ENCODE data around the gene PXMP4.

PXMP4 gene

DNA sequence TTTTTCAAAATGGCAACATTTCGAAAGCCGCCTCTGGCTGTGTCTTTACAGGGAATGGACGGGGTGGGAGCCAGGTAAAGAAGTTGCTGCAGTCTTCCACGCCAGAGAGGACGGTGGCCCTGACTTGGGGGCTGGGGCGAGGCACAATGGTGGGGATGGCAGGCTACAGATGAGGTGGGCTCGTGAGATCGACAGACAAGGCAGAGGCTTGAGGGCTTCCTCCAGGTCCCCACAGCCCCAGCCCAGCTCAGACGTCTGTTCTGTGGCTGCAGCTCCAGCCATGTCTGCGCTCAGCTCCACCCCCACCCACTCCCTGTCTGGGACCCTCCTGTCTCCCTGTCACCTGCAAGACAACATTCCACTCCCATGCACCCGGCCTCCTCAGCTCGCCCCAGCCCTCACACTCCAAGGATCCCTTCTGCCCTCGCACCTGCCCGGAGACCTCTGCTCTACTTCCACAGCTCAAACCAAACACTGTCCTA is 65.4 kb downstream of the PXMP4 start:
- DNase-seq (ENCODE audit: low spot score) = no peak

DNA sequence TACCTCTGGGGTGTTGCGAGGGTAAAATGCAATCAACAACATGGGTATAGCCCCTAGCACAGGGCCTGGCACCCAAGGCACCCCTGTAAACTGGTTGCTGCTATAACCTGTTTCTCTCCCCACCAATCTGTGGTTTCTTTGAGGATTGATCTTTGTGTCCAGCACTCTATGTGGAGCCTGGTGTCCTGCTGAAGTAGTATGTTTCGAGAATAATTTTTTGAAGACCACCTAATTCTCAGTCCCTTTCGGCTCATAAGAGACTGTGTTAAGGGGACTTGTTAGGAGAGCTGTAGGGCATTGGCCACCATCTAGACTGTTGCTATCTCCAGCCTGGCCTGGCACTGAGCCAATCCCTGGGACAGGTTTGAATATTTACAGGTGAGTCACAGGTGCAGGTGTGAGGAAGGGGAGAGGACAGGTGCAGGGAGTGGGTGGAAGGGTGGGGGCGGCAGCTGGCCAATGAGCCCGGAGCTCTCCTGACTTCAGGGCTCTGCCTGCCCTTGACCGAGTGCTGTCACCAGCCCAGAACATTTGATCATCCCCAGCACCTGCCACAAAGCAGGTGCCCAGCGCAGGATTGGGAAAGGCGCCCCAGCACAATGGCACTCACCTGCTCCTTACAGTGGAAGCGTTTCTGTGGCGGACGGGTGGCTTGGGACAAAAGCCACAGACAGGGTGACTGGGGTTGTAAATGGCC is 66.1 kb downstream of the PXMP4 start:
- DNase-seq (ENCODE audit: low spot score) = no peak

DNA sequence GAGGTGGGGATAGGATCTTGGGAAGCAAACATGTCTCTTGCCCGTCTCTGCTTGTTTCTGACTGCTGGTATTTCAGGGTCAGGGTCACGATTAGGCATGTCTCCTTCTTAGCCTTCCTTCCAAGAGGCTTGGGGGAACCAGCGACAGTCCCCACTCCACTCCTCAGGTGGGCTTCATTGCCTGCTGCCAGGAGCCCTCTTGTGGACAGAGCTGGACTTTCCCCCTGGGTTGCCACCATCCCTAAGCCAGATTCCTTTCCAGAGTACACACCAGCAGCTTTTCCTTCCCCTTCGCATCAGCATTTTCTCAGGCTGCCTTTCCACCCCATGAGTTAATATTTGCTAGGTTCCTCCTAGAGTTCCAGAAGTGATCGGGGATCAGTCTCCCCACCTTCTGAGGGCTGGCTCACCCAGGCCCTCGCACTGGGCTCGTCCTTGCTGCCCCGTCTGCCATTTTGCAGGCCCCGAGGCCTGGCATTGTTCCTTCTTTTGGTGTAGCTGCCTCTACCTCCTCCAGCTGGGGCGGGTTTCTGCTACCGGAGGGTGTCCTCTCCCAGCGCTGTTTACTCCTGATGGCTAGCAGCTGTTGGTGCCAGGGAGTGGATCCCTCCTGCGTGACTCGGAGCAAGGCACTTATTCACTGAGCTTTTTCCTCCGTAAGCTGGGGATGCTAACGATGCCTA is 66.8 kb downstream of the PXMP4 start:
- DNase-seq (ENCODE audit: low spot score) = no peak
